ENCODE results near the gene TBC1D19.

TBC1D19 gene

DNA sequence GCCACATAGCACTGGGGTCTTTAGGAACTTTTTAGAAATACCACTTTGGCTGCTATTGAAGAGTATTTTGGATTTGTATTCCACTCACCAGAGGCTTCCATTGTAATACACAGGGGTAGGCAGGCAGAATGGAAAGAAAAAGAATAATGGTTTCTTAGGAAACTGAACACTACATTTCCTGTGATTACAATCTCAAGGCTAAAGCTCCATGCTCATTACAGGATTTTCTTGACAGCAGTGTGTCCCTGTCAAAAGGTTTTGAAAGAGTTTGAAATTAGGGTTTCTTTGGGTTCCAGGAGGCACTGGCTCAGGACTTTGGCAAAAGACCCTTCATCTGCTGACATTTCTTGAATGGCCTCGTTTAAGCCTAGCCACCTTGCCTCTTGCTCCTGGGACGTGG is 201.9 kb downstream of the TBC1D19 start:
- no peak overlapping the region for H3K4me3 Mint-ChIP-seq
- no peak overlapping the region for H3K27ac Mint-ChIP-seq
- no peak for DNase-seq

DNA sequence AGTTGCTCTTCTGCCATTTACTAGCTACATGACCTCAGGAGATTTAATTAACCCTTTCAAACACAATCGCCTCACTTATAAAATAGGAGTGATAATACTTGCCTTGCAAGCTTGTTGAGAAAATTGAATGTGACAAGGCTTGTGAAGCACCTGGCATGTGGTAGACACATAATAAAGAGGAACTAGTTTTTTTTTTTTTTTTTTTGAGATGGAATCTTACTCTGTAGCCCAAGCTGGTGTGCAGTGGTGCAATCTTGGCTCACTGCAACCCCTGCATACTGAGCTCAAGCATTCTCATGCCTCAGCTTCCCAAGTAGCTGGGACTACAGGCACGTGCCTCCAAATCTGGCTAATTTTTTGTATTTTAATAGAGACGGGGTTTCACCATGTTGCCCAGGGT is 203.0 kb downstream of the TBC1D19 start:
- no peak overlapping the region for H3K4me3 Mint-ChIP-seq
- DNase-seq (no peak), ATAC-seq (no peak)
- peaks cover 15% of the 10 kb centered on the region for H3K4me1 Mint-ChIP-seq
- H3K9me3 Mint-ChIP-seq: no peaks in the 10 kb centered on the region
- H3K27ac Mint-ChIP-seq: no peak overlapping the region
- peaks cover 4% of the 10 kb centered on the region for H3K27me3 Mint-ChIP-seq

More for the DNA sequence above, 201.9 kb downstream of the TBC1D19 start:
- Mint-ChIP-seq H3K9me3 (no peaks in the 10 kb centered on the region), H3K4me1 (peaks cover 15% of the 10 kb centered on the region), H3K27me3 (no peaks in the 10 kb centered on the region)
- no peak for ATAC-seq

DNA sequence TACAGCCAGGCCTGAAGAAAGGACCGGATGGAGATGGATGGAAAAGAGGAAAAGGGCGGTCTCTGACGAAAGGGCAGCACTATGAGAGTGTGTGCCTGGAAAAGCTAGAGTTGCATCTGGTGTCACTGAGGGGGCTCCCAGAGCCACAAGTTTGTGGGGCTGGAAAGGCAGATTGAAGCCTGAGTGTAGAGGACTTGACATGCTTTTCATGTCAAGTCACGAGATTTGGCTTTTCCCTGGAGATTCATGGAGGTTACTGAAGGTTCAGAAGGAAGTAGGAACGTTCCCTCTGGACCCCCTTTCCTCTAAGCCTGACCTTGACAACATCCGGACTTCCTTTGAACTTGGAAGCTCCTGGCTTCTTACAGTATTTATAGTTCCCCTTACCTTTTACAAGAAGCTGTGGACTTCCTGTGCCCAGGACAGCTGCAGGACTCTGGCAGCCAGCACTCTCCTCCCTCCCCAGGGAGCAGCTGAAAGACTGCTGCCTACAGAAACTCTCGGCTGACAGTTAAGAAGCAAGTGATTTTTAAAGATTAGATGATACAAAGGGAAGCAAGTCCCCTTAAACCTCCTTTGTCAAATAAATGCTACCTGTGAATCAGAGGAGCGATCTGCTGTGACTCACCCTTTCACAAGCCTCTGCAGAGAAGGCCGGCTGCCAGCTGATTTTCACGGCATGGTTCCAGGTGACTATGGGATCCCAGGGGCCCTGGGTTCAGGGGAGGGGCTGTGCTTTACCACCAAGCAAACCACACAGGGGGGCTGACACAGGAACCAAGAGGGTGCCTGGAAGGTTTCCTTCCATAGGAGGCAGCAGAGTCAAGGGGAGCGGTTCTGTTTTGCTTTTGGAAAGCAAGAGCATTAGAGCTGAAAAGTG is 203.8 kb downstream of the TBC1D19 start:
- Mint-ChIP-seq H3K4me3 (peak overlapping the region; percentile 20 to 42), H3K4me1 (peaks cover 15% of the 10 kb centered on the region), H3K27me3 (peaks cover 11% of the 10 kb centered on the region), H3K9me3 (no peaks in the 10 kb centered on the region), H3K27ac (peak overlapping the region in 1 of 2 donors; percentile 58)
- DNase-seq (peak; percentile 30 to 48), ATAC-seq (peak; percentile 90)

DNA sequence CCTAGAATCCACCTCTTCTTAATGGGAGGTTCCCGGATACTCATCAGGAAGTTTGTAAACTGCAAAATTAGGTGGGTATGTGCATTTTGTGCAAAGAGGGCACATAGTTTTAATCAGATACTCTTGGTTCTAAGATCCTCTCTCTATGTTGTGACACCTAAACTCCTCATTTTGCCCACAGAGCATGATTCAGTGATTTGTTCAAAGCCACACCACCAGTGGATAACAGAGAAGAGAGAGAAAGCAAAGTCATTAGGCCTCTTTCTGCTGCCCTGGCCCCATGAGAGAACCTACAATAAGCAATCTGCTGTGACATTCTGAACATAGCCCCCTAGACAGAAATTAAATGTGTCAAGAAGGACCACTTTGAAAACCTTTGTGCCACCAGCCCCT is 204.5 kb downstream of the TBC1D19 start:
- H3K4me1 Mint-ChIP-seq: peaks cover 15% of the 10 kb centered on the region
- H3K27me3 Mint-ChIP-seq: peaks cover 11% of the 10 kb centered on the region
- ATAC-seq (peak; percentile 72), DNase-seq (no peak)
- no peaks in the 10 kb centered on the region for H3K9me3 Mint-ChIP-seq
- no peak overlapping the region for H3K4me3 Mint-ChIP-seq
- H3K27ac Mint-ChIP-seq: no peak overlapping the region

DNA sequence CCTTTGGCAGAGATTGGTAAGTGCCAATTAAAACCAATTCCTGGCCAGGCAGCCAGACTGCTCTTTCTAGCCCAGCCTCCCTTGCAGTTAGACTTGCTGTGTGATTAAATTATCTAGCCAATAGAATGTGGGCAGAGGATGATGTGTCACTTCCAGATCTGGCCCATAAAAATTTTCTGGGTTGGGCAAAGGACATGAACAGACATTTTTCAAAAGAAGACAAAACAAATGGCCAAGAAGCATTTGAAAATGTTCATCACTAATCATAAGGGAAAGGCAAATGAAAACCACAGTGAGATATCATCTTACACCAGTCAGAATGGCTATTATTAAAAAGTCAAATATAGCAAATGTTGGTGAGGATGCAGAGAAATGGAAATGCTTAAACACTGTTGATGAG is 205.3 kb downstream of the TBC1D19 start:
- ATAC-seq (no peak), DNase-seq (no peak)
- peaks cover 11% of the 10 kb centered on the region for H3K27me3 Mint-ChIP-seq
- H3K27ac Mint-ChIP-seq: no peak overlapping the region
- no peak overlapping the region for H3K4me3 Mint-ChIP-seq
- peaks cover 15% of the 10 kb centered on the region for H3K4me1 Mint-ChIP-seq
- H3K9me3 Mint-ChIP-seq: no peaks in the 10 kb centered on the region

DNA sequence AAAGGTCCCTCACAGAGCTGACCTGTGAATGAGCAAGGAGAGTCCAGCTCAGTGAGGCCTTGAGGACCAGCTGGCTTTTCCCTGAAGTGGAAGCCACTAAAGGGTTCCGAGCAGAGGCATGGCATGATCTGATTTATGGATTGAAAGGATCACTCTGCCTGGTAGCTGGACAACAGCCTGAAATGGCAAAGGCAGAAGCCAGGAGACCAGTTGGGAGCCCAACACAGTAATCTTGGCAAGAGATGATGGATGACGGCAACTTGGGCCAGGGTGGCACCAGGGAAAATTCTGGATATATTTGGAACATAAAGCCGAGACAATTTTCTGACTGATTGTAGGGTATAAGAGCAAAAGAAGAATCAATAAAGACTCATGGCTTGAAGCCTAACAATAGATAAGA is 207.5 kb downstream of the TBC1D19 start:
- no peaks in the 10 kb centered on the region for H3K9me3 Mint-ChIP-seq
- H3K4me3 Mint-ChIP-seq: no peak overlapping the region
- ATAC-seq: no peak
- DNase-seq: no peak
- H3K4me1 Mint-ChIP-seq: peaks cover 15% of the 10 kb centered on the region
- H3K27ac Mint-ChIP-seq: no peak overlapping the region
- peaks cover 11% of the 10 kb centered on the region for H3K27me3 Mint-ChIP-seq

DNA sequence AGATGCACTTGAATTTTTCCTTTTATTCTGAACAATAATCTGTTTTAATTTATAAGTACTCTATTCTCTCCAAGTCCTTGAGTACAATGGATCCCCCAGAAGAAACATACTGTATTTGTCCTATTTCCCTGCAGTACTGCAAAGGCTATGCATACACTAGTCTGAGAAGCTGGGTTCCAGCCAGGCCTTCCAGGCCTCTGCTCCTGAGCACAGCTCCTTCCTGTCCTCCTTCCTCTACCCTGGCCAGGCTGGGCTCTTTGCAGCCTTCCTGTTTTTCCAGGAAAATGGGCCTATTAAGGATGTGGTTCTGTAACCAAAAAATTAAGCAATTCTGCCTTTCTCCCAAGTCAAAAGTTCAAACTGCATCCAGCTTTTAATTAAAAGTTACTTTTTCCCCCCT is 208.8 kb downstream of the TBC1D19 start:
- no peak for ATAC-seq
- H3K27me3 Mint-ChIP-seq: peaks cover 11% of the 10 kb centered on the region
- H3K9me3 Mint-ChIP-seq: no peaks in the 10 kb centered on the region
- peaks cover 10% of the 10 kb centered on the region for H3K4me1 Mint-ChIP-seq
- DNase-seq: no peak
- no peak overlapping the region for H3K4me3 Mint-ChIP-seq
- no peak overlapping the region for H3K27ac Mint-ChIP-seq

DNA sequence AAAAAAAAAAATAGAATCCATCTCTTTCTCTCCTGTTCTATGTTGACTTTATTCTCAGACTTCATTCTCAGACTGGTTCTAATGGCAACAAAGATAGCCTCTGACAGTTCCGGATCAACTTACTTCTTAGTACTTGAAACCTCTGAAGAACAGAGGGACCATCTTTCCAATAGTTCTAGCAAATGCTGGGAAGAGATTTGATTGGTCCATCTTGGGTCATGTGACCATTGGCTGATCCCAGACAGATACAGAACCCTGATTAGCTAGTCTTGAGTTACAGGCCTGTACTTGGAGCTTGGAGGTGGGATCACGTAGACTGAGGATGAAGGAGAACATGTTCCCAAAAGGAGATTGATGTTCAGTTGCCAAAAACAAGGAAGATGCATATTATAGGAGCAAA is 209.9 kb downstream of the TBC1D19 start:
- no peak overlapping the region for H3K27ac Mint-ChIP-seq
- H3K4me1 Mint-ChIP-seq: no peaks in the 10 kb centered on the region
- no peak for ATAC-seq
- DNase-seq: no peak
- no peak overlapping the region for H3K4me3 Mint-ChIP-seq
- H3K27me3 Mint-ChIP-seq: peaks cover 11% of the 10 kb centered on the region
- H3K9me3 Mint-ChIP-seq: no peaks in the 10 kb centered on the region

DNA sequence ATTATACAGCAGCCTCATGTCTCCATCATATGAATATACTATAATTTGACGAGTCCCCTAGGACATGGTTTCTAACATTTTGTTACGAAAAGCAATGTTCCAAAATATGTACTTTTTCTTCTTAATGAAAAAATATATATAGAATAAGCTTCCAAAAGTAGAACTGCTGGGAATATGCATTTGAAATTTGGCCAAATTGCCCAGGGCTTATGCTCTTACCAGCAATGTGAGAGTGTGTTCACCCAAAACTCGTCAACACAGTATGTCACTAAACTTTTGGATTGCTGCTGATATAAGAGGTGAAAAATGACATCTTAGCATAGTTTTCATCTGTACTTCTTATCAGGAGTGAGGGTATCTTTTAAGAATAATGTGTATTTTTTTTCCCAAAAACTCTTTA is 212.2 kb downstream of the TBC1D19 start:
- H3K27me3 Mint-ChIP-seq: peaks cover 11% of the 10 kb centered on the region
- no peaks in the 10 kb centered on the region for H3K4me1 Mint-ChIP-seq
- no peak overlapping the region for H3K4me3 Mint-ChIP-seq
- H3K27ac Mint-ChIP-seq: no peak overlapping the region
- ATAC-seq (no peak), DNase-seq (no peak)
- H3K9me3 Mint-ChIP-seq: no peaks in the 10 kb centered on the region

DNA sequence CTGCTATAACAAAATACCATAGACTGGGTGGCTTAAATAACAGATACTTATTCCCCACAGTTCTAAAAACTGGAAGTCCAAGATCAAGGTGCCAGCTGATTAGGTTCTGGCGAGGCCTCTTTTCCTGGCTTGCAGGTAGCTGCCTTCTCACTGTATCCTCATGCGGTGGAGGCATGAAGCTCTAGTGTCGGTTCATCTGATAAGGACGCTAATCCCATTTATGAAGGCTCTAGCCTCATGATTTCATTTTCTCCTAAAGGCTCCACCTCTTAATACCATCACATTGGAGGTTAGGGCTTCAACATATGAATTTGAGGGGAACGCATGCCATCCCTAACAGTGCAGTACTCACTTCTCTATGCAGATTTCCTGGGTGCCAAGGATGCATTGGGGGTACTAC is 218.9 kb downstream of the TBC1D19 start:
- Mint-ChIP-seq H3K4me3 (no peak overlapping the region), H3K27me3 (no peaks in the 10 kb centered on the region), H3K4me1 (no peaks in the 10 kb centered on the region), H3K27ac (no peak overlapping the region), H3K9me3 (no peaks in the 10 kb centered on the region)
- no peak for ATAC-seq
- DNase-seq: no peak

DNA sequence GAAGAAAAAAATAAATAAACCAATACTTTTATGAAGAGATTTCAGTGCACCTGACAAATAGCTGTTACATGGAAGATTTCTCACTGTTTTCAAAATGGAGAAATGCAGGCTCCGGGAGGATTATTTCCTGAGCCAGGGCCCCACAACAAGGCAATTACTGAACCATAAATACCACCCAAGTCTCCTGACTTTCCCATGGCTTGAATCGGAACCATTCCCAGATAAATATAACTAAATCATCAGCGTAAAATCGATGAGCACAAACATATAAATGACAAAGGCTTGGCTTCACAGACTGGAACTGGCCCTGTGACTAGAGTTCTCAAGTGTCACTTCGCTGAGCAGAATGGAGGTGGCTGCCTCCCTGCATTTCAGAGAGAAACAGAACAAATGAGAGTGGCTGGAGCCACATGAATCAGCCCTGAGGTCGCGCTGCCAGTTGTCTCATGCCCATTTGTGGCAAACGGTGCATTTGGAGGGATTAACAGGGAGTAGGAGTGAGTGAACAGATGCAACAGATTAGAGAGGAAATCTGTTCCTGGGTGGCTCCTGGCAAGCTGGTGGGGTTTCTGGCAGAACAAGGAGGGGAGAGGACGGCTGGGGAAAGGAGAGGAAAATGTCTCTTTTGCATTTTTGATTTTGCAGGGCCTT is 219.5 kb downstream of the TBC1D19 start:
- H3K4me3 Mint-ChIP-seq: no peak overlapping the region
- no peak for DNase-seq
- ATAC-seq: no peak
- no peak overlapping the region for H3K27ac Mint-ChIP-seq
- H3K4me1 Mint-ChIP-seq: no peaks in the 10 kb centered on the region
- H3K9me3 Mint-ChIP-seq: no peaks in the 10 kb centered on the region
- H3K27me3 Mint-ChIP-seq: no peaks in the 10 kb centered on the region

DNA sequence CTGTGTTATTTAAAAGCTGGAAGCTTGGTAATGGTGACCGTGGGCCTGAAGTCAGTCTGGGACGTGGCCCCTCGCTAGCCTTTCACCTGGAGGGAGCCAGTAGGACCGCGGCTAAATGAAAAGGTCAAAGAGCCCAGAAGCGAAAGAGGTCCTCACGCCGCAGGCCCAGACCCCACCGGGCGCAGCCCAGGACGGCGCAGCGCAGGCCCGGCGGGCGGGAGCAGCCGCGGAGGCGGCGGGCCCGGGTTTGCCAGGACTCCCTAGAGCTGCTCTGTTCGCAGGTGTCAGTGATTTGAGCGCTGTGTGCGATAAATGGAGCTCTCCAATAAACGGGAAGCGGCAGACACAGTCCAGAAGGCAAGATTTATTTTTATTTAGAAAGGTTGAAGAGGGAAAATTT is 220.6 kb downstream of the TBC1D19 start:
- Mint-ChIP-seq H3K4me3 (no peak overlapping the region), H3K27me3 (no peaks in the 10 kb centered on the region)
- ATAC-seq: peak; percentile 46

DNA sequence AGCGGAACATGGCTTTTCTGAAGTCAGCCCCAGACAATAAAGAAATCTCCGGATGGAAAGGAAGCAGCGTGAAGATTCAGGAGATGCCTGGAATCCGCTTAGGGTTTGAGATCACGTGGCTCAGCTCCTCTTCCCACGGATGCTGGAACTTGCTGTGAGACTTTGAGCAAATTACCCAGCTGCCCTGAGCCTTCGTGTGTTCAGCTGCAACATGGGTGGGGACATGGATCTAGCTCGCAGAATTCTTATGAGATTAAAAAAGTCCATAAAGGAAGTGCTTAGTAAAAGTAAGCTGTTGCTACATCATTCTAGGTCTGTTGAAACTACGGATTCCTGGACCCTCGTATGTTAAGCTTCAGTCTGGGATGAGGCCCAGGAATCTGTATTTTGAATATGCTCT is 221.0 kb downstream of the TBC1D19 start:
- Mint-ChIP-seq H3K4me1 (no peaks in the 10 kb centered on the region), H3K27ac (no peak overlapping the region), H3K4me3 (no peak overlapping the region), H3K9me3 (no peaks in the 10 kb centered on the region), H3K27me3 (no peaks in the 10 kb centered on the region)
- DNase-seq (no peak), ATAC-seq (no peak)

More for the DNA sequence above, 220.6 kb downstream of the TBC1D19 start:
- H3K9me3 Mint-ChIP-seq: no peaks in the 10 kb centered on the region
- no peak overlapping the region for H3K27ac Mint-ChIP-seq
- DNase-seq: no peak
- H3K4me1 Mint-ChIP-seq: no peaks in the 10 kb centered on the region
